Panc1 (cell line): ENCODE results near the gene CNKSR2.

Experiments
- CTCF ChIP-seq: fragments of 450-650 bp; IDR thresholded peaks from 2 replicates; pipeline ENCODE4 v1.5.1; 2017; ENCODE audit warnings: mild to moderate bottlenecking
- POLR2AphosphoS5 ChIP-seq: IDR thresholded peaks from 2 replicates; pipeline ENCODE4 v1.6.1; 2012; ENCODE audit warnings: mild to moderate bottlenecking, low read depth, low read length, moderate library complexity
- REST ChIP-seq, 2 experiments: IDR thresholded peaks; 2 replicates each; pipeline ENCODE4 v1.6.1; 2011 to 2012; ENCODE audit warnings: low read depth in 2 of 2, control low read depth in 1 of 2, low read length in 1 of 2, mild to moderate bottlenecking in 1 of 2, moderate library complexity in 1 of 2; ENCODE audit not compliant: insufficient read depth in 1 of 2
- SIN3A ChIP-seq: IDR thresholded peaks from 2 replicates; pipeline ENCODE4 v1.6.1; 2012; ENCODE audit warnings: low read depth, mild to moderate bottlenecking, low read length, moderate library complexity, borderline replicate concordance; ENCODE audit not compliant: insufficient read depth
- TCF7L2 ChIP-seq: IDR thresholded peaks from 2 replicates; pipeline ENCODE4 v1.6.1; 2011; ENCODE audit warnings: mild to moderate bottlenecking, low read depth, low read length, inconsistent platforms

DNA sequence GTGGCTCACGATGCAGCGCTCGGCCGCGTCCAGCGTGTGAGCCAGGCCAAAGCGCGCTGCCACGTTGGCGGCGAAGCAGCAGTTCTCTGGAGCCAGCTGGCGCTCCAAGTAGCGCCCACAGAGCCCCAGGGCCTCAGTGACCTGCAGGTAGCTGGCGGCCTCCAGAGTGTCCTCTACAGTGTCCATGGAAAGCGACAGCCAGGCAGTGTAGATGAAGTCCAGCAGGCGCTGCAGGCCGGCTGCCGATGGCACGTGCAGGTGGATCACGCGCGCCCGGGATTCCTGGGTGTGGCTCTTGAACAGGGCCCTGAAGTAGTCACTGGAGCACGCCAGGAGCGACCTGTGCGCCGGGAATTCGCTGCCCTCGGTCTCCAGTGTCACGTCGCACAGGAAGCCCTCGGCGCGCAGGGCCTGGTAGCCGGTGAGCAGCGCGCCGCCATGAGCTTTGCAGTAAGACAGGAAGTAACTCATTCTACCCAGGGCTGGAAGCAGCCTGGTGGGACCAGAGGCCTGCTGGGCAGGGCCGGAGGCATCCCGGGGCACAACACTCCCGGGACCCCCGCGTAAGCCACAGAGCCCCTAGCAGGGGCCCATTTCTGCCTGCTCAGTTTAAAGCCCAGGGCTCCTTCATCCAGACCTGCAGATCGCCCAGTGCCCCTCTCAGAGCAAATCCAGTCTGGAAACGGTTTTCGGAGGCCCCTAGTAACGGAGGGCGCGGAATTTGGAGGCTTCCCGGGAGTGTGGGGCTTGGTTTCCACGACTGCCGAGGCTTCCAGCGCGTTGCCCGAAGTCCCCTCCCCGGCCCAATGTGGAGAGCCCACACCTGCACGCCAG, 283.3 kb downstream of the CNKSR2 start:
- TF ChIP-seq POLR2AphosphoS5 (no peak), CTCF (no peak), REST (IDR thresholded peaks at IDR 0.05; ENCODE audit: insufficient read depth in 1 of 2, low read depth in 2 of 2, low read length in 1 of 2) (no peak), SIN3A (no peak), TCF7L2 (no peak)
